ENCODE measurements around the gene FYCO1.

Gene FYCO1

DNA sequence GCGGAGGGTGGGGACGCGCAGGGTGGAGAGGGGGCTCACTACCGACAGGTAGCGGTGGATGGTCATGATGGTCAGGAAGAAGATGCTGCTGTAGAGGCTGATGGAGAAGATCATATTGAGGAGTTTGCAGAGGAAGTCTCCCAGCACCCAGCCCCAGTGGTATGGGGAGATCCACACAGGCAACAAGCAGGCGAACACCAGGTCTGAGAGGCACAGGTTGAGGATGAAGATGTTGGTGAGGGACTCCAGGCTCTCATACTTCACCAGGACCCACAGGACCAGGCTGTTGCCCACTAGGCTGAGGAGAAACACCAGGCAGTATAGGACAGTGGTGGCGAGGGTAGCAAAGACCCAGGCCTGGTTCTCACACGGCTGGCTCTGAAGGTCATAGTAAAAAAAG, 25.9 kb upstream of the FYCO1 start:
- Histone ChIP-seq H3K4me2 (ENCODE audit: low read length) (no peak overlapping the region), H2AFZ (no peak overlapping the region), H3K27ac (no peak overlapping the region), H3K27me3 (ENCODE audit: control insufficient read depth, insufficient read depth, low read length) (no peaks in the 10 kb centered on the region), H3K4me3 (ENCODE audit: low read depth, low read length) (no peak overlapping the region), H3K9me3 (ENCODE audit: control insufficient read depth, low read length) (no peaks in the 10 kb centered on the region), H3K9ac (no peak overlapping the region), H3K79me2 (no peaks in the 10 kb centered on the region), H3K4me1 (no peaks in the 10 kb centered on the region), H3K36me3 (ENCODE audit: control insufficient read depth, insufficient read depth, low read length) (no peaks in the 10 kb centered on the region)
- TF ChIP-seq, protein P1, sequence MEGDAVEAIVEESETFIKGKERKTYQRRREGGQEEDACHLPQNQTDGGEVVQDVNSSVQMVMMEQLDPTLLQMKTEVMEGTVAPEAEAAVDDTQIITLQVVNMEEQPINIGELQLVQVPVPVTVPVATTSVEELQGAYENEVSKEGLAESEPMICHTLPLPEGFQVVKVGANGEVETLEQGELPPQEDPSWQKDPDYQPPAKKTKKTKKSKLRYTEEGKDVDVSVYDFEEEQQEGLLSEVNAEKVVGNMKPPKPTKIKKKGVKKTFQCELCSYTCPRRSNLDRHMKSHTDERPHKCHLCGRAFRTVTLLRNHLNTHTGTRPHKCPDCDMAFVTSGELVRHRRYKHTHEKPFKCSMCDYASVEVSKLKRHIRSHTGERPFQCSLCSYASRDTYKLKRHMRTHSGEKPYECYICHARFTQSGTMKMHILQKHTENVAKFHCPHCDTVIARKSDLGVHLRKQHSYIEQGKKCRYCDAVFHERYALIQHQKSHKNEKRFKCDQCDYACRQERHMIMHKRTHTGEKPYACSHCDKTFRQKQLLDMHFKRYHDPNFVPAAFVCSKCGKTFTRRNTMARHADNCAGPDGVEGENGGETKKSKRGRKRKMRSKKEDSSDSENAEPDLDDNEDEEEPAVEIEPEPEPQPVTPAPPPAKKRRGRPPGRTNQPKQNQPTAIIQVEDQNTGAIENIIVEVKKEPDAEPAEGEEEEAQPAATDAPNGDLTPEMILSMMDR (IDR thresholded peaks at IDR 0.05), result no peak

DNA sequence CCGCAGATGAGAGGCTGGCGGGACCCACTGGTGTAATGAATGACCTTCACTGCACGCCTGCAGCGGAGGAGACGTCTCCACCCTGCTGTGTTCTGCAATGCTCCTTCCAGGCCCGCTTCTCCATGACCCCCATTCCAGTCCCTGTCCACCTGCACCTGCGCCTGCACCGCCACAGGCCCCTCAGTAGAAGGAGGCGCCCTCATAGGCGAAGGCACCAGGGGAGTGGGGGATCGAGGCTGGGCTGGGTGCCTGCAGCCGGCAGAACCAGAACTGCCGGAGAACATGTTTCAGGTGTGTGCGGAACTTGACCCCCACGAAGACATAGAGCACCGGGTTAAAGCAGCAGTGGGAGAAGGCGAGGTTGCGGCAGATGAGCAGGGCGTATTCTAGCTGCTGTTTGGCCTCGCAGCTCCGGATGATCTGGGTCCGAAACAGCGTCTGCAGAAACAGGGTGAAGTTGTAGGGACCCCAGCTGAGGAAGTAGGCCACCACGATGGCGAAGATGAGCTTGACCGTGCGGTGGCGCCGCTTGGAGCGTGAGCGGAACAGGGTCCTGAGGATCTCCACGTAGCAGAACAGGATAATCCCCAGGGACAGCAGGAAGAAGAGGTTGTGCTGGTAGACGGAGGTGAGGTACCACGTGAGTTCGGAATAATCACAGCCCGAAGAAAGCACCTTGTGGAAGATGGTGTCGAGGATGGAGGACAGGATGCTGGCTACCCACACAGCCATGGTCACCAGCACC, 25.3 kb upstream of the FYCO1 start:
- Histone ChIP-seq H3K4me3 (ENCODE audit: low read depth, low read length) (no peak overlapping the region), H2AFZ (no peak overlapping the region), H3K27ac (no peak overlapping the region), H3K79me2 (no peaks in the 10 kb centered on the region), H3K9ac (no peak overlapping the region), H3K4me1 (no peaks in the 10 kb centered on the region), H3K27me3 (ENCODE audit: control insufficient read depth, insufficient read depth, low read length) (no peaks in the 10 kb centered on the region), H3K9me3 (ENCODE audit: control insufficient read depth, low read length) (no peaks in the 10 kb centered on the region), H3K36me3 (ENCODE audit: control insufficient read depth, insufficient read depth, low read length) (no peaks in the 10 kb centered on the region), H3K4me2 (ENCODE audit: low read length) (no peak overlapping the region)
- TF ChIP-seq, protein P1 (IDR thresholded peaks at IDR 0.05), result no peak

DNA sequence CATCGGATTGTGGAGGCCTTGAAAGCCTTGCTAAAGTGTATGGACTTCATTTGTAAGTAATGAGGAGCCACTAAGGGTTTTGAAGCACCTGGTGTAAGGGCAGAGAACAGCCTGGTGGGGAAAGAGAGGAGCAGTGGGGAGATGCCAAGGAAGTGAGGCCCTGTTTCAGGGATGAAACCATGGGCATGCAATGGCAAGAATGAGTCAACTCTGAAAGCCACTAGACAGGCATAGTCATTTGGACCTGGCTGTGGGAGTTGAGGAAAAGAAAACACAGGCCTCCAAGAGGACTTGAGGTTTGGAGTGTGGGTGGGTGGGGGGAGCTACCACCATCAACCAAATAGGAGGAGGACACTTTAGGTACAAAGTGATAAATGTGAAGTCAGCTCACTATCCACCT, 24.1 kb upstream of the FYCO1 start:
- Histone ChIP-seq H3K27ac (no peak overlapping the region), H3K27me3 (ENCODE audit: control insufficient read depth, insufficient read depth, low read length) (no peaks in the 10 kb centered on the region), H3K4me1 (no peaks in the 10 kb centered on the region), H2AFZ (no peak overlapping the region), H3K36me3 (ENCODE audit: control insufficient read depth, insufficient read depth, low read length) (no peaks in the 10 kb centered on the region), H3K4me2 (ENCODE audit: low read length) (no peak overlapping the region), H3K9me3 (ENCODE audit: control insufficient read depth, low read length) (no peaks in the 10 kb centered on the region), H3K9ac (no peak overlapping the region), H3K4me3 (ENCODE audit: low read depth, low read length) (no peak overlapping the region), H3K79me2 (no peaks in the 10 kb centered on the region)
- TF ChIP-seq, protein P1 (IDR thresholded peaks at IDR 0.05), result no peak

DNA sequence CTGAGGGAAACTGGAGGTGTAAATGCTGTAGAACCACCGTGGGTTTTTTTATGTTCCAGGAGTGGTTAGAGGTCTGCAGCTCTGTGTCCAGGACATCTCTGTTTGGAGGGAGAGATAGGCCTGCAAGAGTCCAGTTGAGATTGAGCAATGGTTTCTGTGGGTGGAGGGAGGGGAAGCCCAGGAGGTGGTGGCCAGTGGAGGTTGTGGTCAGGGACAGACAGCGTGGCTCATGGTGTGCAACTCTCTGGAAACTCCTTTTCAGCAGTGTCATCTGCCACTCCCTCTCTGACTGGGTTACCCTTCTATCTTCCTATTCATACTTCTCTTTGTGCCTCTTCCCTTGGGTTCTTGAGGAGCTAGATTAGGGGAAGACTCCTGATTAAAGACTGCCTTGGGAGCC, 22.1 kb upstream of the FYCO1 start:
- TF ChIP-seq, protein P1 (IDR thresholded peaks at IDR 0.05), result no peak
- Histone ChIP-seq H3K36me3 (ENCODE audit: control insufficient read depth, insufficient read depth, low read length) (no peaks in the 10 kb centered on the region), H3K27ac (no peak overlapping the region), H3K4me1 (no peaks in the 10 kb centered on the region), H2AFZ (no peak overlapping the region), H3K27me3 (ENCODE audit: control insufficient read depth, insufficient read depth, low read length) (no peaks in the 10 kb centered on the region), H3K79me2 (no peaks in the 10 kb centered on the region), H3K4me2 (ENCODE audit: low read length) (no peak overlapping the region), H3K9me3 (ENCODE audit: control insufficient read depth, low read length) (no peaks in the 10 kb centered on the region), H3K4me3 (ENCODE audit: low read depth, low read length) (no peak overlapping the region), H3K9ac (no peak overlapping the region)

All from parathyroid adenoma (tissue), 2 donors.